ENCODE measurements around the gene RPUSD1.

GRCh38 chr16:764848-765487 lies 23.2 kb downstream of the RPUSD1 start:
- no peak for TF ChIP-seq POLR2A (IDR thresholded peaks at IDR 0.05)
- no peak for TF ChIP-seq CTCF (IDR thresholded peaks at IDR 0.05)

All from esophagus squamous epithelium (tissue), 4 donors.